ENCODE measurements around the gene DCTD. TPM values are rescaled to one million over a fixed set of nuclear protein-coding genes. Genes with fewer than 3 reads are reported as not detected.

Gene DCTD
- total RNA-seq, 1 donor from 2014 or later = 99.4 TPM

DNA sequence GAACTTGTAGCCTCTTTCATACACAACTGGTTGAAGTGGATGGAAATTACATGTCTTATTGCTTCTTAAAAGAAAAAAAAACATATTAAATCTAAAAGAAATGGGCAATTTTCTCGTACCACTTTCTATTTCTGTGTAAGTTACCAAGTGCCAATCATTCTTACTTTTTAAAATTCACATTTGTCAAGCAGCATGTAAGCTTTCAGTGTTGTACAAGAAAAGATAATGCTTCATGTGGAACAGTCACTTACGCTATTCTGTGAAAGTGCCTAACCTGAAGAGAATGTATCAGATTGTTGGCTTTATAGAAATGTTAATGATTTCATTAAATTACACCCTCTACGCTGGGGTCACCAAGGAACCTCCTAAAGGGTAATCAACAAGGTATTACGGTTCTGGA lies 4.4 kb upstream of the DCTD start:
- no peak for TF ChIP-seq CTCF (IDR thresholded peaks at IDR 0.05; ENCODE audit: unreplicated experiment)
- peaks cover 17% of the 10 kb centered on the region for H3K4me1 Mint-ChIP-seq (ENCODE audit: low read depth)
- peaks cover 14% of the 10 kb centered on the region for H3K27me3 Mint-ChIP-seq
- no peaks in the 10 kb centered on the region for H3K9me3 Mint-ChIP-seq (ENCODE audit: low read depth)
- H3K36me3 Mint-ChIP-seq (ENCODE audit: insufficient read depth) = no peaks in the 10 kb centered on the region
- no peak overlapping the region for H3K4me3 Mint-ChIP-seq (ENCODE audit: low read depth)
- DNase-seq (ENCODE audit: low spot score, unreplicated experiment) = no peak
- H3K27ac Mint-ChIP-seq = no peak overlapping the region

DNA sequence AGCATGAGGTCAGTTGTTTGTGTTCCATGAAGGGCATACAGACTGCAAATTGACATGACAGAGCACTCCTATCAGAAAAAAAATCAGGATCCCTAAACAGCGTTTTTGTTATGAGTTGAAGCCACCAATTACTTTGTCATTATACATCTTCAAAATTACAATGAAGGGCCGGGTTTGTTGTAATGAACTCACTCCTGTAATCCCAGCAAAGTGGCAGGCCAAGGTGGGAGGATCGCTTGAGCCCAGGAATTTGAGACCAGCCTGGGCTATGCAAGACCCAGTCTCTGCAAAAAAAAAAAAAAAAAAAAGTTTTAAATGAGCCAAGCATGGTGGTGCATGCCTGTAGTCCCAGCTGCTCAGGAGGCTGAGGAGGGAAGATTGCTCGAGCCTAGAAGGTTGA lies 3.5 kb upstream of the DCTD start:
- no peak for TF ChIP-seq CTCF (IDR thresholded peaks at IDR 0.05; ENCODE audit: unreplicated experiment)
- DNase-seq (ENCODE audit: low spot score, unreplicated experiment) = no peak
- no peaks in the 10 kb centered on the region for H3K9me3 Mint-ChIP-seq (ENCODE audit: low read depth)
- no peaks in the 10 kb centered on the region for H3K36me3 Mint-ChIP-seq (ENCODE audit: insufficient read depth)
- H3K4me3 Mint-ChIP-seq (ENCODE audit: low read depth) = no peak overlapping the region
- H3K27ac Mint-ChIP-seq = no peak overlapping the region
- H3K4me1 Mint-ChIP-seq (ENCODE audit: low read depth) = peaks cover 22% of the 10 kb centered on the region
- H3K27me3 Mint-ChIP-seq = peaks cover 14% of the 10 kb centered on the region

DNA sequence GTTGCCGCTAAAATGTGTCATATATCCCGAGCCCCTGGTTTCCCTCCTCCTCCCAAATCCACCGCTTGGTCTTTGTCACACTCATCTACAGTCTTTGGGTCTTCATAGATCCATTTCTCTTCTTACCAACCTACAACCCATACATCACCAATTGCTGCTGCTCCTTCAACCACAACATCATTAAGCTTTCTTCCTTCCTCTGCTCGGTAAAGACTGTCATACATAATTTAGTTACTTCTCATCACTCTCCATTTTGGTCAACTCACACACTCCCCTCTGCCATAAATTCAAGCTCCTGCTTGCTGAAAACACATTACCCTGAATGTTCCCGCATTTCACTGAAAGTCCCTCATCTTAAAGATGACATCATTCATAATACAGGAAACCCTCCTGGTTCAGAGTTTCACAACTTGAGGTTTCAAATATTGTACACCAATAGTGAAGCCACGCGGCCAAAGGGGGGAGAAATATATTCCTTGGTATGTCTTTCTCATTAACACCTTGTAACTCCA lies 1.7 kb upstream of the DCTD start:
- no peak overlapping the region for H3K27ac Mint-ChIP-seq
- peak overlapping the region; percentile 24 for H3K4me3 Mint-ChIP-seq (ENCODE audit: low read depth)
- peaks cover under 1% of the 10 kb centered on the region for H3K36me3 Mint-ChIP-seq (ENCODE audit: insufficient read depth)
- DNase-seq (ENCODE audit: low spot score, unreplicated experiment) = no peak
- no peak for TF ChIP-seq CTCF (IDR thresholded peaks at IDR 0.05; ENCODE audit: unreplicated experiment)
- peaks cover 22% of the 10 kb centered on the region for H3K4me1 Mint-ChIP-seq (ENCODE audit: low read depth)
- no peaks in the 10 kb centered on the region for H3K9me3 Mint-ChIP-seq (ENCODE audit: low read depth)
- H3K27me3 Mint-ChIP-seq = peaks cover 9% of the 10 kb centered on the region

DNA sequence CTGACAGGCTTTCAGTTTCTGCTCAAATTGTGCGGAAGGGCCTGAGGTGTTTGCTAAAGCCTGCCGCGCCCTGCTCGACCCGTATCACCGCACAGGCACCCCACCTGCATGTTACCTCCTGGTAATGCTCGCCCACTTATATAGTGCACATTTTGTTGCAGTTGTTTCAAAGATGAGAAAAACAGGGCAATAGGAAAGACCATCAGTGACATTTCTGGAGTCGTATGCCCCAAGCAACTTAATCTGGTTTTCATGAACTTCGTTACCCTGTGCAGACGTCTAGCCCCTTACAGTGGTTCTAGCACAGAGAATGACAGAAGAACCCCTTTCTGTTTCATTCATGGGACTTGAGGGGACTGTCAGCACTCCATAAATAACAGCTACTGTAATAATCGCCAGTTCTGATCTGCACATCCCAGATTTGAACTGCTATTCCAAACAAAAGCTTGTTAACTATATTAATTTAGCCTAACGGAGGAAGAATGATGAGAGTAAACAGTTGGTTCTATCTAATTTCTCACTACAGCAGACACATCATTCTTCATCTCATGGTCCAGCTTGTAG lies 940 bp upstream of the DCTD start:
- peaks cover 4% of the 10 kb centered on the region for H3K27me3 Mint-ChIP-seq
- H3K4me3 Mint-ChIP-seq (ENCODE audit: low read depth) = peak overlapping the region; percentile 88
- peaks cover 22% of the 10 kb centered on the region for H3K4me1 Mint-ChIP-seq (ENCODE audit: low read depth)
- H3K9me3 Mint-ChIP-seq (ENCODE audit: low read depth) = no peaks in the 10 kb centered on the region
- no peak for DNase-seq (ENCODE audit: low spot score, unreplicated experiment)
- TF ChIP-seq CTCF (IDR thresholded peaks at IDR 0.05; ENCODE audit: unreplicated experiment) = no peak
- peaks cover 4% of the 10 kb centered on the region for H3K36me3 Mint-ChIP-seq (ENCODE audit: insufficient read depth)
- peak overlapping the region; percentile 97 for H3K27ac Mint-ChIP-seq

GRCh38 chr4:182916483-182917181 lies 554 bp downstream of the DCTD start:
- peaks cover 9% of the 10 kb centered on the region for H3K36me3 Mint-ChIP-seq (ENCODE audit: insufficient read depth)
- no peak for DNase-seq (ENCODE audit: low spot score, unreplicated experiment)
- peaks cover 15% of the 10 kb centered on the region for H3K4me1 Mint-ChIP-seq (ENCODE audit: low read depth)
- peak overlapping the region; percentile 86 for H3K4me3 Mint-ChIP-seq (ENCODE audit: low read depth)
- TF ChIP-seq CTCF (IDR thresholded peaks at IDR 0.05; ENCODE audit: unreplicated experiment) = no peak
- no peaks in the 10 kb centered on the region for H3K27me3 Mint-ChIP-seq
- peak overlapping the region; percentile 84 for H3K27ac Mint-ChIP-seq
- H3K9me3 Mint-ChIP-seq (ENCODE audit: low read depth) = no peaks in the 10 kb centered on the region
